HG03520 (cell line): Measurements from ENCODE around the gene SLC16A3.
"Not testable (repeated sequence)": the region's sequence is repeated elsewhere in the genome, so short reads cannot be mapped to it uniquely, and the experiment has no call there.

ENCODE experiments used
- ATAC-seq: cut with Tn5 transposase; IDR thresholded peaks from one replicate; pipeline ENCODE4 v1.9.1; 2021; ENCODE audit warnings: mild to moderate bottlenecking, moderate library complexity; ENCODE audit not compliant: unreplicated experiment

The SLC16A3 gene

DNA sequence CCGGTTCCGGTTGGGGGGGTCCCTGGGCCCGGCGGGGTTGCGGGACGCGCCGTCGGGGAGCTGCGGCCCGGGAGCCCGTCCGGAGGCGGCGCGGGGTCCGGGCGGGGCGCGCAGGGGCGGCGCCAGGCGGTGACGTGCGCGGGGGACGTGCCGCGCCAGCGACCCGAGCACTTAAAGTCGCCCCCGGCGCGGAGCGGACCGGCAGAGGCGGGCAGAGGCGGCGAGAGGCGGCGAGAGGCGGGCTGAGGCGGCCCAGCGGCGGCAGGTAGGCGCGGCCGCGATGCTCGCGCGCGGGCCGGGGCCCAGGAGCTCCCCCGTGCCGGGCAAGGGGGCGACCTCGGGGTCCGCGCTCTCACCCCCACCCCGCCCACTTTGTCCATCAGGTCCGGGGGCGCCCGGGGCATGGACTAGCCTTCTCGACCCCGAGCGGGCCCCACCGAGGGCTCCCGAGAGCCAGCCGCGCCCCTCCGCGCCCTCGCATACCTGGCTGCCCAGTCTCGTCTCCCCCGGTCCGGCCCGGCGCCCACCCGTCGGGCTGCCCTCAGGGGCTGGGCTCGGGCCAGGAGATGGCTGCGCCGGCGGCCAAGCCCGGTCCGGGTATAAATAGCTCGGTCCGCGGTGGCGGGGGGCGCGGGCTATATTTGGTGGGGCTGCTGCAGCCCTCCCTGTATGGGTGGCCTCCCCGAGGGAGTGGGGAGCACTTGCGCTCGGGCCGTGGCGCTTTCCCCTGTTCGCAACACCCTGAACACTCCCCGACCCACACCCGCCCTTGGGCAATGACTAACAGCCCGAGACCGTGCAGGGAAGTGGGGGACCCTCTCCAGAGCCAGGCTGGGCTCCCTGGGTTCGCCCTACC, at the start of gene SLC16A3:
Gene SLC16A3, plus strand, starts transcription at position 201 of the 856 bp plus-strand sequence. CDS start 6,967 bp downstream, outside the sequence.
- ATAC-seq, result no peak

GRCh38 chr17:82179412-82179811, 49.4 kb upstream of the SLC16A3 start:
- no peak for ATAC-seq

DNA sequence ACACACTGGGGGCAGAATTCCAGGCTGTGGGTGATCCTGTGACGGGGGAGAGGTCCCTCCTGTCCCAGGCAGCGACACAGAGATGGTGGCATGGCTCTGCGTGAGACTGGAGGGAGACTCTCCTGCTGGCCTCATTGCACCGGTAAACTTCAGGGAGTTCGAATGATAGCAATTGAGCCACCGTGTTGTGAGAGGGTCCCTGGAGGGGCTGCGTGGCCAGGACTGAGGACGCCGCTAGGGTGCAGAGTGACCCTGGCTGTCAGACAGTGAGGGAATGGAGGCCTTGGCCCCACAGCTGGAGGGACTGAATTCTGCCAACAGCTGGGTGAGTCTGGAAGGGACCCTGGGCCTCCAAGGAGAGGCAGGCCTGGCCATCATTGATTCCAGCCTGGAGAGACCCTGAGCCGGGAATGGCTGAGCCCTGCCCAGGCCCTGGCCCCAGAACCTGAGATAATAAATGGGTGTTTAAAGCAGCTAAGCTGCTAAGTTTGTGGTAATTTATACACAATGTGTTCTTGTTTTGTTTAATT, 48.8 kb upstream of the SLC16A3 start:
- ATAC-seq, result no peak

GRCh38 chr17:82180776-82181528, 47.9 kb upstream of the SLC16A3 start:
- ATAC-seq, result no peak

GRCh38 chr17:82184761-82185160, 44.1 kb upstream of the SLC16A3 start:
- no peak for ATAC-seq

GRCh38 chr17:82186221-82186620, 42.6 kb upstream of the SLC16A3 start:
- no peak for ATAC-seq

DNA sequence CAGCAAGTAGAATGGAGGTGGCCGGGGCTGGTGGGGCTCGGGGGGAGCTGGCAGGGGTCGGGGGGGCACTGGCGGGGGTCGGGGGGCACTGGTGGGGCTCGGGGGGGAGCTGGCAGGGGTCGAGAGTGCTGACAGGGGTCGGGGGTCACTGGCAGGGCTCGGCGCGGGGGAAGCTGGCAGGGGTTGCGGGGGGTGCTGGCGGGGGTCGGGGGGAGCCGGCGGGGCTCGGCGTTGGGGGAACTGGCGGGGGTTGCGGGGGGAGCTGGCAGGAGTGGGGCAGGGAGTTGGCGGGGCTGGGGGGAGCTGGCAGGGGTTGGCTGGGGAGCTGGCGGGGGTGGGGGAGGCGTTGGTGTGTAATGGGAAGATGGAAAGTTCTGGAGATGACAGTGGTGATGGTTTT, 41.3 kb upstream of the SLC16A3 start:
- no peak for ATAC-seq

GRCh38 chr17:82188001-82188961, 40.6 kb upstream of the SLC16A3 start:
- no peak for ATAC-seq

GRCh38 chr17:82193050-82193449, 35.8 kb upstream of the SLC16A3 start:
- ATAC-seq, result not testable (repeated sequence)

DNA sequence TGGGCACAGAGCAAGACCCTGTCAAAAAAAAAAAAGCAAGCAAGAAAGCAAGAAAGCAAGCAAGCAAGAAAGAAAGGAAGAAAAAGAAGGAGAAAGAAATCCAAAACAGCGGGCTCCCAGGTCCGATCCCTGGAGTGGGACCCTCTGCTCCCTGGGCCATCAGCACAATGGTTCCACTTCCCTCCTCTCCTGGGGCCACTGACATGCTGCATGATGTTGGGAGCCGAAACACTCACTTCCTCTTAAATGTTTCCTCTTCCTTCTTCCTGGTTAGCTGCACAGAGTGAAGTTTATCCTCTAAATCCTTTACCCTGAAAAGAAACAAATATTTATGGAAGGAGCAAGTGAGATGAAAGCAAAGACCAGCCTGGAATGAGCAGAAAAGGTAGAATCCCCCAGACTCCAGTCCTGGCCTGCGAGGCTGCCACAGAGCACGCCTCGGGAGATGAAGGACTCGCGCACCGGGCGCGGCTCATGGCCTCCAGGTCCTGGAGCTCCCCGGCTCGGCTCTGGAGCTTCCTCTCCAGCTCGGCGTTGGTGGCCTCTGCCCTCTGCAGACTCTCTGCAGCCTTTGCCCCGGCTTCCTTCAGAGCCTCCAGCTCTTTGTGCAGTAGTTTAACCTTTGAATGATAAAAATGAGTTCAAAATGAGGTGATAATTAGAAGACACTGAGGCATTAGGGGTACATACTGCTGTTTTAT, 35.2 kb upstream of the SLC16A3 start:
- no peak for ATAC-seq

- ATAC-seq, result no peak
Measured at GRCh38 chr17:82194765-82195164, 34.1 kb upstream of the SLC16A3 start.

GRCh38 chr17:82195675-82196672, 32.9 kb upstream of the SLC16A3 start:
- no peak for ATAC-seq

- ATAC-seq, result no peak
Measured at GRCh38 chr17:82198092-82198491, 30.8 kb upstream of the SLC16A3 start.

- ATAC-seq, result no peak
Measured at GRCh38 chr17:82199496-82199895, 29.3 kb upstream of the SLC16A3 start.

DNA sequence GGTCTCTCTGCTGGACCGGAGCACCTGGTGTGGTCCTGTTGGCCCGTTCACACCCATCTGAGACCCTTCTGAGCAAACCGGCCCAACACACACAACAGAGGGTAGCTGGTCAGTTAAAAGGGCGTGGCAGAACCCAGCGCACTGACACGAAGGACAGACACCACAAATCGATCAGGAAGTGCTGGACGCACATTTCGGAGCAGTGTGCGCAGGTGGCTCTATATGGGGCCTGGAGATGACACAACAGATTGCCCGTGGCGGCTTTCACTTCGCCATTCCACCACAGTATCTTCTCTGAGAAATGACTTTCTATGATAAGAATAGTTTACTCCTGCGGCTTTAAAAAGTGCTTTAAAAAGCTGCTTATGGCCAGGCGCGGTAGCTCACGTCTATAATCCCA, 28.7 kb upstream of the SLC16A3 start:
- ATAC-seq, result no peak

GRCh38 chr17:82200743-82201497, 27.9 kb upstream of the SLC16A3 start:
- ATAC-seq, result no peak

- no peak for ATAC-seq
Measured at GRCh38 chr17:82201498-82201910, 27.3 kb upstream of the SLC16A3 start.

GRCh38 chr17:82202981-82203380, 25.9 kb upstream of the SLC16A3 start:
- ATAC-seq, result no peak
